Activated CD4-positive, alpha-beta T cell treated with anti-CD3 and anti-CD28 coated beads, Interleukin-2, amount 50 U/mL, for 4 hours (primary cell): ENCODE data around the gene SLC35E2B.
"Not testable (repeated sequence)": the region's sequence is repeated elsewhere in the genome, so short reads cannot be mapped to it uniquely, and the experiment has no call there.

Experiments used
- DNase-seq, 2 experiments: peaks; one replicate each; pipeline ENCODE4 v3.0.0-alpha.2; 2020

SLC35E2B gene

GRCh38 chr1:1672181-1672965 is 20.2 kb downstream of the SLC35E2B start:
- DNase-seq, result no peak

GRCh38 chr1:1671365-1672119 is 21.1 kb downstream of the SLC35E2B start:
- no peak for DNase-seq

GRCh38 chr1:1670866-1671265 is 21.7 kb downstream of the SLC35E2B start:
- DNase-seq, result no peak

GRCh38 chr1:1669468-1670440 is 22.8 kb downstream of the SLC35E2B start:
- no peak for DNase-seq

GRCh38 chr1:1666526-1666925 is 26.1 kb downstream of the SLC35E2B start:
- DNase-seq, result no peak

- DNase-seq, result peak in 1 of 2 experiments; percentile 29
Observed at GRCh38 chr1:1665815-1666251, 26.8 kb downstream of the SLC35E2B start.

GRCh38 chr1:1664941-1665814 is 27.4 kb downstream of the SLC35E2B start:
- no peak for DNase-seq

GRCh38 chr1:1664318-1664717 is 28.3 kb downstream of the SLC35E2B start:
- not testable (repeated sequence) for DNase-seq

GRCh38 chr1:1662830-1663560 is 29.6 kb downstream of the SLC35E2B start:
- not testable (repeated sequence) for DNase-seq

- not testable (repeated sequence) for DNase-seq
Observed at GRCh38 chr1:1662392-1662791, 30.2 kb downstream of the SLC35E2B start.

- DNase-seq, result peak; percentile 99
Observed at GRCh38 chr1:1658583-1659549, 33.7 kb downstream of the SLC35E2B start, which contains the start of gene CDK11B. Gene CDK11B, minus strand, starts transcription at chr1:1659004. Its CDS starts 1,519 bp downstream, at chr1:1657485.

- not testable (repeated sequence) for DNase-seq
Observed at GRCh38 chr1:1648265-1648664, 44.3 kb downstream of the SLC35E2B start.

GRCh38 chr1:1647567-1648241 is 44.9 kb downstream of the SLC35E2B start:
- DNase-seq, result not testable (repeated sequence)

- DNase-seq, result not testable (repeated sequence)
Observed at GRCh38 chr1:1646326-1646725, 46.3 kb downstream of the SLC35E2B start.

- DNase-seq, result not testable (repeated sequence)
Observed at GRCh38 chr1:1640711-1641461, 51.7 kb downstream of the SLC35E2B start.

- not testable (repeated sequence) for DNase-seq
Observed at GRCh38 chr1:1640081-1640480, 52.5 kb downstream of the SLC35E2B start.

- not testable (repeated sequence) for DNase-seq
Observed at GRCh38 chr1:1639368-1639767, 53.2 kb downstream of the SLC35E2B start.

GRCh38 chr1:1638528-1638927 is 54.1 kb downstream of the SLC35E2B start:
- DNase-seq, result not testable (repeated sequence)
